ENCODE data around the gene AGBL1.
"Not testable (repeated sequence)": the region's sequence is repeated elsewhere in the genome, so short reads cannot be mapped to it uniquely, and the experiment has no call there.

The AGBL1 gene

DNA sequence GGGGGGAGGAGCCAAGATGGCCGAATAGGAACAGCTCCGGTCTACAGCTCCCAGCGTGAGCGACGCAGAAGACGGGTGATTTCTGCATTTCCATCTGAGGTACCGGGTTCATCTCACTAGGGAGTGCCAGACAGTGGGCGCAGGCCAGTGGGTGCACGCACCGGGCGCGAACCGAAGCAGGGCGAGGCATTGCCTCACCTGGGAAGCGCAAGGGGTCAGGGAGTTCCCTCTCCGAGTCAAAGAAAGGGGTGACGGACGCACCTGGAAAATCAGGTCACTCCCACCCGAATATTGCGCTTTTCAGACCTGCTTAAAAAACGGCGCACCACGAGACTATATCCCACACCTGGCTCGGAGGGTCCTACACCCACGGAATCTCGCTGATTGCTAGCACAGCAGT lies 448.4 kb downstream of the AGBL1 start:
- DNase-seq: not testable (repeated sequence)

DNA sequence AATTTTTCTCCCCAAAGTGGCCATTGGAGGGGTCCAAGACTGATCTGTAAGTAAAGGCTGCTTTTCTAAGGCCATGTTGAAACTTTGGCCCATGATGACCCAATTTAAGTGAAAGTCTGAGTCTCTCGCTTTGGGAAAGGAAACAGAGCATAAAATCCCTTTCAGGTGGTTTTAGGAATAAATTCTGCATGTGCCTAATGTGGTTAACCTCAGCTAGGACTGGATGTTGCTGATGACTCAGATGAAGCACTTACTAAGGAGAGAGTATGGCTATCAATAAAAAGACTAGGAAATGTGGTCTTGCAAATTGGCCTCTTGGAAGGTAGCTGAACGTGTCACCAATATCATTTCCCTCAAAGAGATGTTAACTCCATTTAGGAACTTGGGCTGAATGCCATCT lies 458.5 kb downstream of the AGBL1 start:
- DNase-seq: no peak

DNA sequence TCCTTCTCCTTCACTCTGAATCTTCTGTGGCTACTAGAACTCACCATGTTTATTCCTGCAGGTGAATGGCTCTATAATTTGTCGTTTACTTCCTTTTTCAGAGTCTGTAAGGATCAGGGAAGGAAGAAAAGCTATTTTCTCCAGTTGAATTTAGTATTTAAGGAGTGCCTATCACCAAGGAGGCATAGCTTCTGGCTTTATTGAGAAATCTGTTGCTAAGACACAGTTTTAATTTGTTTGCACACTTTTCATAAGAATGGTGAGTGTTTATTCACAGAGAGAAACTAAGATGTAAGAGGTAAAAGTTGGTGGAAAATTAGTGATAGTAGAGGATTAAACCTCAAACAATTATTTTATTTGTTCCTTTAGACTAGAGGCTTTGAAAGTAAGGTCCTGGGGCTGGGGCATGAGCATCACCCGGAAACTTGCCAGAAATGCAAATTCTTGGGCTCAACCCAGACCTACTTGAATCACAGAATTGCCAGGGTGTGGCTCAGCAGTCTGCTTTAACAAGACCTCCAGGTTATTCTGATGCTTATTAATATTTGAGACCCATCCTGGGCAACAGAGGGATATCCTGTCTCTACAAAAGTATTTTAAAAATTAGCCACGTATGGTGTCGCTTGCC lies 461.3 kb downstream of the AGBL1 start:
- DNase-seq: no peak

DNA sequence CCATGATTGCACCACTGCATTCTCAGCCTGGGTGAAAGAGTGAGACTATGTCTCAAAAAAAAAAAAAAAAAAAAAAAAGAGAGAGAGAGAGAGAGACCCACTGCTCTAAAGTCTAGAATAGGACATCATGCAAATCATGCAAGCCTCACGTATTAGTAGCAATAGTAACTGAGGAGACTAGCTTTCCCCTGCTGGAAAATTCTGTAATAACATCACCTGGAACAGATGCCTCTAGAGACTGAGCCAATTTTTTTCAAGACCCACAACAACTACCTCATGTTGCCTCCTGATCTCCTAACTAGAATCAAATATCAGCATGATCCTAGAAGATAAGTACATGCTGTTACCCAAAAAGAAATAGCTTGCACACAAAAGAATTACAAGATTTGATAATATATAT lies 461.9 kb downstream of the AGBL1 start:
- no peak for DNase-seq

DNA sequence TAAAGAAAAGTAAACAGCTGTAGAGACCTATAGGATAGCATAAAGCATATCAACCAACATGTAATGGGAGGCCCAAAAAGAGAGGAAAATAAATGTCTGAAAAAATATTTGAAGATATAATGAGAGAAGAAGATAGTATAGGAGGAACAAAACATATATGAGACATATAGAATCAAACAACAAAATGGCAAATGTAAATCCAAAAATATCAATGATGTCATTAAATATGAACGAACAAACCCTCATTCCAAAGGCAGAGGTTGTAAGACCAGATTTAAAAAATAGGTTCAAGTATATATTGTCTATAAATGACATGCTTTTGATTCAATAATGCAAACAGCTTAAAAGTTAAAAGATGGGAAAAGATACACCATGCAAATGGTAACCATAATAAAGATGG lies 470.4 kb downstream of the AGBL1 start:
- no peak for DNase-seq

DNA sequence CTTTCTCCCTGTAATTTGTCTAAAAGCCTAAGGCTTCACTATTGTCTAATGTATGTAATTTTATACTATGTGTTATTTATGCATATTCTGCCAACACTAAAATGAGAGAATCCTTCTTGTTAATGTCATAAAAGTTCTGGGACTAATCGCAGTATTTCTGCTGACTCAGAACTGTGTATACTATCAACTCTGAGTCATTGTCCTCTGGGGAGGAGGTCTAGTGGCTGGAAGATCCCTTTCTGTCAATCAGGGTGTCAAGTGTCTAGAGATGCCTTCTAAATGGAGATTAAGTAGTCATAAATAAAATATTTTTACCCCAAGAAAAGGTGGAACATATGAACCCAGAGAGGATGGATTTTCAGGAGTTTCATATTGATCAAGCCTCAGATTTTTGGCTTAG lies 473.4 kb downstream of the AGBL1 start:
- DNase-seq: no peak

DNA sequence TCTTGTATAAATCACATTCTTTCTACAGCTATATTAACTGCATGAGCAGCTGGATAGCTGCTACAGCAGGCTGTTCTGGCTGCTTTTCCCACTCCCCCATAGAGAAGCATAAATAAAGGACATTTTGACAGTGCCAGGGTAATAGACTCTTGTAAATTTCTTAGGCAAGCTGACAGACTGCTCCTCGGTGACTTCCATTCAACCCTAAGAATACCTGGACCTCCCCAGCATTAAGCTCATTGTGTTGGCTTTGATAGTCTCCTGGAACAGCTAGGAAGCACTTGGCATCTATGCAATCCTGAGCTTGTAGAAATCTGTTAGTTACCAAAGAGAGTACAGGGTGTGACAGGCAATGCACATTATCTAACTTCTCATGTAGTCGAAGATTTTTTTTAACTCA lies 475.4 kb downstream of the AGBL1 start:
- DNase-seq: no peak

DNA sequence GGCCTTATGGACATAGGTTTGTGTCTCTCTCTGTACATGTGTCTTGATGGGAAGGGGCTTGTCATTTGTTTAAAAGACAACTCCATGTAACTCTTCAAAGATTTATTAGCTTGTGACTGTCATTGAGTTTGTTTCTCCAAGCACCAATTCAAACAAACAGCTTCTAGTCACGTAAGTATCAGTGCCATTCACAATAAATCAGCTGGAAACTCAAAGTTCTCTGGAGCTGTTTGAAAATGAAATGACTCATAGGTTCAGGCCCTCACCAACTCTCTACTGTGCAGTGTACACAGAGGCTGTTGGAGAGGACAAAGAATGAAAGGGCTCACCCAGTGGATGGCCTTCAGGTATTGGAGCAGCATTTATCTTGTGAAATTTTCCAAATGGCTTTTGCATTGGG lies 476.3 kb downstream of the AGBL1 start:
- DNase-seq: no peak

DNA sequence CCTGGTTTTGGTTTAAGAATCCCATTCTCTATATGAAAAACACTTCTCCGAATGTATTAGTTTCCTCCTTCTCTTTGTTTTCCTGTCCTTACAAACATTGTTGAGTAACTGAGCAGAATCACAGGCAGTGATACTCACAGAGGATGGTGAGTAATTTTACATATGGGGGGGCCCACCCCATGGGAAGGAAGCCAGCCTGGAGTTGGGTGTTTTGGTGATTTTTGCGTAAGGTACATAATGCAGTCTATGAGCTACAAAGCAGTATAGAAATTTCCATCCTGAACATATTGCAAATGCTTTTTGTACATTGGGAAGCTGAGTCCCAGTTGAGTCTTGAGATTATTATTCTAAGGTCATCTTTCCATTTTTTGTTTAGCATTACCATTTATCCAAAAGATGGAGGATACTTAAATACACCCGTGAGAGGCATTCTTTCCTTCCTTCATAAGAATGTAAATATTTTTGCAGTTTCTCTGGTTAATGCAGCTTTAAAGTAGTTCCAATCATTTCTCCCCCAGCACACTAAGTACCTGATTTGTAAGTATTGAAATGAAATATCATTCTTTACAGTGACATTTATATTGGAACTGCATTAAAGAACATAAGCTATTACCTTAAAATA lies 476.8 kb downstream of the AGBL1 start:
- DNase-seq: no peak

DNA sequence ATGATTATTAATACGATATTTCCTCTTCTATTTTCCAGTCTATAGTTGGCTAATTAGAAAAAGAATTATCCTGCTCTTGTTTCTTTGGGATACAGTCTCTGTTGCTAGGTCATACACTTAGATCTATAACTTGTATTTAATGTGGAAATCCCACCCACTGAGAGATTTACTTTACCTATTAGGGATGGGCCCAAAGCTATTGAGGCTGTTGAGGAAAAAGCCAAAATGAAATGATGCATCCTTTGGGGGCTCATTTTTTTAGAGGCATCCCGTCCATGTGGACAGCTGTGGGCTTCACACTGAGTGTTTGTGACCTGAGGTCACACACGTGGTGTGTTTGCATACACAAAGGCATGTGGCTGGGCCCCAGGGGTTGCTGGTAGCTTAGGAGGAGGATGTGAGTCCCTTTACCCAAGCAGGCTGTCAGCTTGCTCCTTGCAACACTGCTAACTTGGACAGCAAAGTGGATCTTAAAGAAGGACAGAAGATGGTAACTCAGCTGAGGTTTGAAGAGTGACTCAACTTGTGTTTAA lies 477.4 kb downstream of the AGBL1 start:
- DNase-seq: no peak

DNA sequence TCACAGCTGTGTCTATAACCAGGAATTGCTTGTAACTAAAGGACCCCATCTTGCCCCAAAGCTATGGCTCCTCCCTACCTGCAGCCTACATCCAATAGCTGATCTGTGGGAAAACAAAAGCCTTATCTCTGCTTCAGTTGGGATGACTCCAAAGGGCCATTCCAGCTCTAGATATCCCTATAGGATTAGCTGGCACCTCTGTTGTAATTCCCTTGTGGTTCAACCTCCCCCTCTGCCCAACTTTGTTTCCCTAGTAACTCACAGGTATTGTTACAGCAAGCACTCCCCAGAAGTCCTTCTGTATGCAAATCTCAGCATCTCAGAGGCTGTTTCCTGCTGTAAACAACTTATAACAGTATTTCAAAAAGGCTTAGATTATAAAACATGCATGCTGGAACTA lies 478.6 kb downstream of the AGBL1 start:
- no peak for DNase-seq

DNA sequence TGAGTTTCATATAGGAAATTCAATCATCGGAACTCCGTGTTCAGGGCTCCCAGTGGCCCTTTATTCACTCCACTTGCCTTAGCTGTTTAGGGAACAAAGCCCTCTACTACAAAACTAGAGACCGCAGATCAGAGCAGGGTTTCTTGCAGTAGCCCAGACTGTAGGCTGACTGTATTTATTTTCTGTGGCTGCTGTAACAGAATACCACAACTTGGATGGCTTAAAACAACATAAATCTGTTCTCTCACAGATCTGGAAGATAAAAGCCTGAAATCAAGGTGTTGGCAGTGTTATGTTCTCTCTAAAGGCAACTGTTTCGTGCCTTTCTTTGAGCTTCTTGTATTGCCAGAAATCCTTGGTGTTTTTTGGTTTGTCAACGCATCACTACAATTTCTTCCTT lies 479.0 kb downstream of the AGBL1 start:
- DNase-seq: no peak

DNA sequence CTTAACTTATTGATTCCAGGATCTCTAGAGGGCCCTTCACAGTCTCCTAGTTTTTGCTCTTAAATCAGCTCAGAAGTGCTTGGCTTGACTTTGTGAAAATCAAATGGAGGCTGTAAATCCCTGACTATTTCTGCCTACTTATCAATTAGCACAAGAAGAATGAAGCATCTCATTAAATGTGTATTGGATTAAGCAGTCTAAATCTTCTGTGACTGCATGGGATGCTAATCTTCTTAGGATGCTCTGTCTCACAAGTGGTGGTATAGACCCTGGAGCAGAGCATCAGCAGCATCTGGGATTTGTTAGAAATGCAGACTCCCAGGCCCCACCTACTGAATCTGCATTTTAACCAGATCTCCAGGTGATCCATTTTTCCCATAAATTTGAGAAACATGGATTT lies 488.7 kb downstream of the AGBL1 start:
- DNase-seq: no peak

DNA sequence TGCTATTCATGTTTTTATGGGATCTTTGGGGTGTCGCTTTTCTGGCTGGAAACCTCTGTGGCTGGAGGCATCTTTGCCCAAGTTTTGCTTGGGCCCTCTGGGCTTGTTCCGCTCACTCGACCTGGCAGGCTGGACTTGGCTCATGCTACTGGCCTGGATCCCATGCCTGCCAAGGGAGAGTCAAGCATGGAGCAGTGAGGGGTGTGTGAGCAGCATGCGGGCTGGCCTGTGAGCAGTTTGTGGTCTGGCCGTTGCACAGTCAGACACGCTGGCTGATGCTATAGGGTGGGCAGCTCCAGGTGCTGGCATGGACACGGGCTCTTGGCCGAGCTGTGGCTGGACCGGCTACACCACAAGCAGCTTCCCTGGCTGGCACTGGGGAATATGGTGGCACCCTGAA lies 491.1 kb downstream of the AGBL1 start:
- no peak for DNase-seq

DNA sequence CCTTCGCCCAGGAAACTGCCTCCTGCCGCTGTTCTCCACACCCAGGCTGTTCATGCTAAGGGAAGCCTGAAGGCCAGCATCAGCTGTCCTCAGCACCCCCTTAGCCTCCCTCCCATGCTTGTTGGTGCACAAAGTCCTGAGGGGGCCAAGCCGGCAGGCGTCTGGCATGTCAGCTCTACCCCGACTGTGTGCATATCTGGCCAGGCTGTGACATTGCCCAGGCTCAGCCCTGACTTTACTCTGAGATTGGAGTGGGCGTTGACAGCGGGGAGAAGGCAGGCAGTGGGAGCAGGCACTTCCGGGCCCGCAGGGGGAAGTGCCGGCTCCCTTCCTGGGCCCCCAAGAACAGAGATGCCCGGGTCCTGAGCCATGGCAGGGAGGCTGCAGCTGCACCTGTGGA lies 492.2 kb downstream of the AGBL1 start:
- no peak for DNase-seq

DNA sequence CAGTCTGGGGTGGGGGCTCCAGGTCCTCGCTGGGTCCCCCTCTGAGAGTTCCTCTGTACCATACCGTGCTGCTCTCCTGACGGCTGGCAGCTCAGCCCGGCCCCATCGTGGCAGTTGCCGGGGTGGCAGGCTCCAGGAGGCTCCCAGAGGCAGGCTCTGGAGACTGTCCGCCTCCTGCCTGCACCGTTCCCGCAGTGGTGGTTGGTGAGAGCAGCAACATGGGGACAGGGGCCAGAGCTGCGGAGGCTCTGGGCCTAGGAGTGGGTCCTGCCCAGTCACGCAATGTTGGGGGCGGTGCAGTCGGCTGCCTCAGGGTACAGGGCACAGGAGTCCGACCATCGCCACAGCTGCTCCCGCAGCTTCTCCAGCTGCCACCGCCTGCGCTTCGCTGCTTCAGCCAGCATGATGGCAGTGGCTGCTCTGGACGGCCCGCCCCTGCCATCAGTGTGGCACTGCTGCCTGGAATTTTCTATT lies 492.7 kb downstream of the AGBL1 start:
- DNase-seq: no peak

DNA sequence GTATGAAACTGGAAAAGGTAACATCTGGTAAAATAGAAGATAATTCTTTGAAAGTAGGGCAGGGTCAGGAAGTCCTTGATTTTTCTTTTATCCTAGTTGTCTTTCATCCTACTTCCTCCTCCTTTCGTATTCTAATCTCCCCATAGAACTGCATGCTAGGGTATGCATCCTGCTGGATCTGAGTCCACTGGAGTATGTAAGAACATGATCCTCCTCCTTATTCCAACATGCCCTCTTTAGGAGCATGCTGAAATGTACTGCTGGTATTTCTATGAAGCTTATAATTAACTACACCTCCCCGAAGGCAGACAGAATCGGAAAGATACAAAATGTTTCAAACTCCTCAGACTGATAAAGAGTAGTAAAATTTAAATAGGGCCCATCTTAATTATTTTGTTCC lies 493.8 kb downstream of the AGBL1 start:
- DNase-seq: no peak

DNA sequence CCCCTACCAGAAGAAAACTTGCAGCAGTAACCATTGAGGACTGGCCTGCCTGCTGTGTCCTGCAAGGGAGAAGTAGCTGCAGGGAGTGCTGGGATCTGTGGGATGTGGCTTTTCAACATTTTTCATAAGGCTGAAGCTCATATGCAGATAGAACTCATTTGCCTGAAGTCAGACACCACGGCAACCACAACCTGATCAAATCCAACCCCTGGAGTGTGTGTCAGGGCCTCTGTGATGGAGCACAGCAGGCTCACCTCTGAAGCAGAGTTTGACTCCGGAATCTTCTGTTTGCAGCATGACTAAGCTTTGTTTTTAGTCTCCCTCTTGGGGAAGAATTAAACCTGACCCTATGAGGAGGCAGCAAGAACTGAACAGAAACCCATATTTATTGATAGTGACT lies 508.7 kb downstream of the AGBL1 start:
- DNase-seq: no peak

DNA sequence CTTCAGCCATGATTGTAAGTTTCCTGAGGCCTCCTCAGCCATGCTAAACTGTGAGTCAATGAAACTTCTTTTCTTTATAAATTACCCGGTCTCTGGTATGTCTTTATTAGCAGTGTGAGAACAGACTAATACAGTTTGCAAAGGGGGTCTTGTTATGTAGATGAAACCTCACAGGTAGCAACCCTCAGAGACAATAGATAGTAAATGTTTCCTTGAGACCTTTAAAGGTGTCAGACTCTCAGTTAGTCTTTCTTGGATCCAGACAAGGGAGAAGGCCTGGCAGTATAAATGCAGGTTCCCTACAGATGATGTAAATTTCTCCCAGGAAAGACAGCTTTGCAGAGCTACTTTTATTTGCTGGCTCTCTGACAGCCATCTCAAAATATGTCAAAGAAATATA lies 510.8 kb downstream of the AGBL1 start:
- no peak for DNase-seq

DNA sequence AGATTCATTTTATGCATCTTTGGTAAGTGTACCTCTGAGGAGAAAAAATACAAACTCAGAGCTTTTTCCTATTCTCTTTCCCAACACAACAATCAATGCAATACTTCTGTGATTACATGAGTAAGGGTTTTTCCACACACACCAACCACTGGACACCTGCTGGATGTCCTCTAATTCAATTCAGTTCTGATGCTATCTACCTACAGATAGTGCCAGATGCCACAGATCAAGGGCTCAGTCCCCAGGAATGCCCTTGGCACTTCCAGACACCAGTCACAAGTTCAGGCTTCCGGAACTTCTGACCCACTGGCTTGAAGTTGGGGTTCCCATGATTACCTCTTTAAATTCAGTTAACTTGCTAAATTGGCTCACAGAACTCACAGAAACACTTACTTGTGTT lies 511.5 kb downstream of the AGBL1 start:
- DNase-seq: no peak

DNA sequence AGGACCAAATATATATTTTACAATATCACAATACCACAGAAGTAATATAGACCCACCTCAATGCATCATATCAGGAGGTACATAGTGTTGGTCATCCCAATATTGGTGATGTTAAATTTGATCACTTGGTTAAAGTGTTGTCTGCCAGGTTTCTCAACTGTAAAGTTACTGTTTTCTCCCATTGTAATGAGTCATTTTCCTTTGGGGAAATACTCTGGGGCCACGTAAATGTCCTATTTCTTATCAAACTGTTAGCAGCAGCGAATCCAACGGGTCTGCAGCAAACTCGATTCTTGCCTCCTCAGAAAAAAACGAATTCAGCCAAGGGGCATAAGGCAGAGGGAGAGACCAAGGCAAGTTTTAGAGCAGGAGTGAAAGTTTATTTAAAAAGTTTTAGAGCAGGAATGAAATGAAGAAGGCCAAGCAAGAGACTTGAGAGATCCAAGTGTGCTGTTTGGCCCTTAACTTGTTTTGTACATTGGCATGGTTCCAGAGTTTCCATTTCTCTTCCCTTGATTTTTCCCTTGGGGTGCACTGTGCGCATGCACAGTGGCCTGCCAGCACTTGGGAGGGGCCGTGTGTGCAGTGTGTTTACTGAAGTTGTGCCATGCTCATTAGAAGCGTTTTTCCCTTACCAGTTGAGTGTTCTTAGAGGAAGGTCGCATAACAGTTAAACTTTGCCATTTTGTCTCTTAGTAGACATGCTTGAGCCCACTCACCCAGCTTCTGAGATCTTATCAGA lies 512.5 kb downstream of the AGBL1 start:
- DNase-seq: no peak

DNA sequence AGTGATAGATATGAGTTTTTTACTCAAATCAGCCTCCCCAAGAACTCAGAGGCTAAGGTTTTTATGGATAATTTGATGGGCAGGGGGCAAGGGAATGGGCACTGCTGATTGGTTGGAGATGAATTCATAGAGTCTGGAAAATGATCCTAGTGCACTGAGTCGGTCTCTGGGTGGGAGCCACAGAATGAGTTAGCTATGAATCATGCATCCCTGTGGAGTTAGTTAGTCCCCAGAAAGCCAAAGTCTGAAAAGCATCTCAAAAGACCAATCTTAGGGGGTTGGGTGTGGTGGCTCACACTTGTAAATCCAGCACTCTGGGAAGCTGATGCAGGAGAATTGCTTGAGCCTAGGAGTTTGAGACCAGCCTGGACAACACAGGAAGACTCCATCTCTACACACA lies 516.1 kb downstream of the AGBL1 start:
- DNase-seq: no peak

DNA sequence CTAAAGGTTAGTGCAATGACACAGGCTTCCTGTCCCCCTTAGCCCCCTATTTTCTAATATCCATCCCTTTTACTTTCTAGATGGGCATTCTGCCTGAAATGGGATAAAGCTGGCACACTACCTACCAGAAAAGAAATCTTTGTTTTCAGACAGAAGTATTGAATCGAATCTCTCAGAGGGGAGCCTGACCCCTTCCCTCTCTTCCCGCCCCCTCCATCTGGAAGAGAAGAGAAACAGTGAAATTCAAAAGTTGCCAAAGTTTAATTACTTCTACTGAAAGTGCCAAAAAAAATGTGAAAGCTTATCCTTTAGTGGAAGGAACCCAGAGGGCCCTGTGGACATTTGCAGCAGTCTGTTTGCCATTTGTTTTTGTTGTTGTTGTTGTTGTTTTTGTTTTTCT lies 523.8 kb downstream of the AGBL1 start:
- no peak for DNase-seq
